NCI-H1694 (cell line): ENCODE measurements around the gene XRN2.
"Not testable (repeated sequence)": the region's sequence is repeated elsewhere in the genome, so short reads cannot be mapped to it uniquely, and the experiment has no call there.

ENCODE experiments used
- DNase-seq: peaks from one replicate; lab custom pipeline; 2025; lab: John Stamatoyannopoulos, UW

The XRN2 gene

DNA sequence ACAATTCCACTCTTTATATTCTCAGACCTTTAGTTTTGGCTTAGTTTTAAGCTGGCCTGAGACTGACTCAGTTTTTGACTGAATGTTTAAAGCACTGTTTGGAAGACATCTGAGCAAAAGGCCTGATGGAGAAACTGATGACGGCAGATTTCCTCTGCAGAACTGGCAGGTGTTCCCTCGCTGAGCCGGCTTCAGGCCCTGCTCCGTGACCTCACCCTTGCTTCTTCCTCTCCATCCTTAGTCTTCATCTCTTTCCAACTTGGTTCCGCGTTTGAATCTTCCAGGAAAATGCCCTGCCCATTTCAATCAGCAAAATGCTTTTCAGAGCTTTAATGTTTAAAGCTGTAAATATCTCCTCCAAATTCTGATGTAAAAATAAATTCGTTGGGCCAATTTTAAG is 87.6 kb downstream of the XRN2 start:
- DNase-seq, result no peak

DNA sequence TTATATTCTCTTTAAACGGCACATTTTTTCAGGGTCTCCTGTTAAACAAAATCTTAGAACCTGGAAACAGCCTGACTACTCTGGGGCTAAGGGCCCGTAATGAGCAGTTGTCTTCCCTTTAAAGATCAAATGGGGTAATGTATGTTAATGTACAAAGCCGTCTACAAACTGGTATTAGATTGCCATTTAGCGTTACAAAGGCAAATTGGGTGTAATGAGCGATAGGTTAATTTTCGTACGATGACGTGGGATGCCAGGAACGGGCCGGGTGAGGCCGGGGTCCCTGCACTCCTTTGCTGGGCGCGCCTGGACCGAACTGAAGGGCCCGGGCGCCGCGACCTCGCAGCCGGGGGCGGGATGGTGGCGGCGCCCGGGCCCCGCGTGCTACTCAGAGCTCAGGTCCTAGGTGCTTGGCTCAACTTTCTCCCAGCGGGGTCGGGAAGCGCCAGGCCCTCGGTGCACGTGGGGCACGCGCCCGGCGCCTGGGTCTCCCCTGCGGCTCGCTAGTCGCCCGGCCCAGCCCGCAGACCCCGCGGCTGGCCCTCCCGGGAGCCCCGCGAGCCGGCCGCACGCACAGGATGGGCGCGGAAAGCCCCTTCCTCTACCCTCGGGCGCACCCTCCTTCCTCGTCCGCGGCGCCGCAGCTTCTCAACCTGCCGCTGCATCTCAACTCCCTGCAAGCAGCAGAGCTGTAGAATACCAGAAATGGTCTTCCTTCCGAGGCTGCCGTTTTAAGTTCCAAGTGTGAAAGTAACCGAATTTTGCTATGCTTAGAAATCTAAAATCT is 88.2 kb downstream of the XRN2 start:
- no peak for DNase-seq

DNA sequence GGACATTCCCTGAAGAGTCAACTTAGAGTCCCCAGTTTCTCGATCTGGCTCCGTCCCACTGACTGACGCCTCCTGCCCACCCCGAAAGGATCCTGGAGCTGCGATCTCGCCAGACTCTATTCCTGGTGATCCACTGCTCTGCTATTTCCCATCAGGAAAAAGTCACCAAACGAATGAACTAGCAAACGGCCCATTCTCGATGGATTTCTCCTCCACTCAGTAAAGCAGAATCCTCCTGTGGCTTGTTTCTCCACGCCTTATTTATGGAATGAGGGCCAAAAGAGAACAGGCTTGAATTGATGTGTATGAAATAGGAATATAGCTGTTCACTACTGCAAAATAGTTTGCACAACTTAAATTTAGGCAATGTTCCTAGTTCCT is 88.8 kb downstream of the XRN2 start:
- no peak for DNase-seq

- DNase-seq, result no peak
Measured at GRCh38 chr20:21393166-21393565, 90.0 kb downstream of the XRN2 start.

GRCh38 chr20:21393816-21394519 is 90.8 kb downstream of the XRN2 start:
- no peak for DNase-seq

DNA sequence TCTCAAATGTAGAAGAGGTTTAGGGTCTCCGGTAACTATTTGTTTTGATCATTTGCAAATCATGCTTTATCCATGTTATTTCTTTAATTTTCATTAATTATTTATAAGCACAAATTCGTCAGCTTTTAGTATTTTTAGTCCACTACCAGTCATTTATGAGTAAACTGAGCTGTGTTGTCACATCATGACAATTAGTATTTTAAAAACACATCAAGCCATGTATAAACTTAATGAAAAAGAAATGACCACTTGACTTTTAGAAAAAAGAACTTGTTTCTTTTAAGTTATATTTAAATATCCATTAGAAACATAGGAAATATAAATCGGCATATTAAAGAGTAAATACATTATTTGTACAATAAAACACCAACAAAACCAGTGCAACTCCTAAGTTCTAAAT is 91.4 kb downstream of the XRN2 start:
- DNase-seq, result no peak

- no peak for DNase-seq
Measured at GRCh38 chr20:21395051-21395665, 92.0 kb downstream of the XRN2 start.

DNA sequence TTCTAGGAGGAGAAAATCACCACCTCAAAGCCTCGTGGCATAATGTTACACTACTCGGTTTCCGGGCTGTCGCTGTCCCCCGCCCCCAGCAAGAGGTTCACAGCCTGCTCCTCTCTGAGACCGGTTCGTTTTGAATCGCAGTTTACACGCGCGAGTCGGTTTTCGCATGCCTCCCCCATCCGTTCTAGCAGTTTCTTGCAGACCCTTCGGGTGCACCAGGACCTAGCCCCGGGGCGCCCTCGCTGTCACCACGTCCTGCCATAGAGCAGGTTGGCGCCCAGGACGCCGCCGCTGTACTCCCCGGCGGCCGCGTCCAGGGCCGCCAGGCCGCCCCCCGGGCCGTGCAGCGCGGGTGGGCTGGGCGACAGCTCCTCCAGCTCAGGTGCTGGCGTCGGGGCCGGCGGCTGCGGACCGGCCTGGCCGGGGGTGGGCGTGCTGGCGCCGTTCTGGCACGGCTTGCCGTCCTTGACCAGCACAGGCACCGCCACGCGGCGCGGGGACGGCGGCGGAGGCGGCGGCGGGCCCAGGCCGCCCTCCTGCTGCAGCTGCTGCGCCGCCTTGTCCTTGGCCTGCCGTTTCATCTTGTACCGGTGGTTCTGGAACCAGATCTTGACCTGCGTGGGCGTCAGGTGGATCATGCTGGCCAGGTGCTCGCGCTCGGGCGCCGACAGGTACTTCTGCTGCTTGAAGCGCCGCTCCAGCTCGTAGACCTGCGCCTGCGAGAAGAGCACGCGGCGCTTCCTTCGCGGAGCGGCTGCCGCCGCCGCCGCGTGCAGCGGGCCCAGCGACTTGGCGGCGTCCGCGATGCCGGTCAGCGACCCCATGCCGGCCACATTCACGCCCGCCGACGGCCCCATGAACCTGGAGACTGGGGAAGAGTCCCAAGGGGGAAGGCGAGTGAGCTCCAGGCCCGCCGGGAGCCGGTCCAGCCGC is 92.8 kb downstream of the XRN2 start:
- no peak for DNase-seq

DNA sequence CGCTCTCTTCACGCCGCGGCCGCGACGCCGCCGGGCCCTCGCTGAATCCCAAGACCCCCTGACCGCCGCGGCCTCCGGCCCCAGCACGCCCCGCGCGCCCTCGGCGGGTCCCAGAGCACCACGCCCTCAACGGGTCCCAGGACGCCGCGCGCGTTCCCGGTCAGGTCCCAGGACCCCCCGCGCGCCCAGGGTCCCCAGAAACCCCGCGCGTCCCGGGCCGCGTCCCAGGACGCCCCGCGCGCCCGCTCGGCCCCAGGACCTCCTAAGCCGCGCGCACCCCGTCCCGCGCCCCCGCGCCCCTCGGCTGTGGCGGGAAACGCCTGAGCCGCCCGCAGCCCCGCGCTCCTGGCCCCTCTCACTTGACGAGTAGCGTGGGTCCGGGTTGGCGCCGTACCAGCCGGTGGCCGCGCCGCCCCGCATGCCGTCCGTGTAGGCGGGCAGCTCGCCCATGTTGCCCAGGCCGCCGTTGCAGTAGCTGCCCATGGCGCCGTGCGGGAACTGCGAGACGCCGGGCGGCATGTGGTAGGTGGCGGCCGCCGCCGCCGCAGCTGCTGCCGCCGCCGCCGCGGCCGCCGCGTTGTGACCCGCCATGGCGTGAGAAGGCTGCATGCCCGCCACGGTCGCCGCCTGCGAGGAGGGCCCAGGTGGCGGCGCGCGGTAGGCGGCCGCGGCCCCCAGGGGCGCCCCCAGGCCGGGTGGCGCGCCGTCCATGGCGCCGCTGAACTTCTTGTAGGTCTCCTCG is 93.6 kb downstream of the XRN2 start:
- no peak for DNase-seq

- no peak for DNase-seq
Measured at GRCh38 chr20:21397341-21398108, 94.4 kb downstream of the XRN2 start, which contains the start of gene NKX2-4. Gene NKX2-4, minus strand, starts transcription at chr20:21397526. Its CDS starts 127 bp downstream, at chr20:21397399.

DNA sequence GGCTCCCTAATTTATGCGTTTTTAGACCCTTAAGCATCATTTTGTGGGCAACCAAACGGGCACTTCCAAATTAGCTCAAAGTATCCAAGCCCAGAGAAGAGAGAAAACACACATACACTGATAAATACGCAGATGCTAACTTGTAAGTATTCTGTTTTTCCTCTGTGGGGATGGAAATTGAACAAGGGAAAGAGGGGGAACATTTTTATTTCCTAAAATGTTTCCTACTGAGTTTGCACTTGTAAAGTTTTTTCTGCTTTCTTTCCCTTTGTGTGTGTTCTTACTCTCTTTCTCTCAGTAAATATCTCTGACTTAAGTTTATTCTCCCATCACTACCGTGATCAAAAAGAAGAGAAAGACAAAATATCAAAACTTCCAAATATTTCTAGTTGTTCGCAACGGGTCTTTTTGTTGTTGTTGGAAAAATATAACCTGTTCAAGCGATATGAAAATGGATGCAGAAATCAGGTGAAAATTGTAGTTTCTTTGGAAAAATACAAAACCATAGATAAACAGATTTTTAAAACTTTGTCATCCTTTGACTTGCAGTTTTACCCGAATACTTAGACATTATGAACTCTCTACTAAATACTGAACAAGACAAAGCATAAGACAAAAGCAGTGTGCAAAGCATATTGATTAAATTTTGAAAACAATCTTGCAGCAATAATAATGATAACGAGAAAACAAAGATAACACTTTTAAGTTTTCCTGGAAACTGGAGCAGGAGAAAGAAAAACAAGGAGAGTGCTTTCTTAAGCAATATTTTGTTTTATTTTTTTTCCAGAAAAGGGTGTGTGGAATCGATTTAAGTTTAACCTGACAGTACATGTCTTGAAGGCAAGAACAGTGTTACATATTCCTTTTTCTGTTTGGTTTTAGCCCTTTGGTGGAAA is 95.2 kb downstream of the XRN2 start:
- DNase-seq, result no peak

DNA sequence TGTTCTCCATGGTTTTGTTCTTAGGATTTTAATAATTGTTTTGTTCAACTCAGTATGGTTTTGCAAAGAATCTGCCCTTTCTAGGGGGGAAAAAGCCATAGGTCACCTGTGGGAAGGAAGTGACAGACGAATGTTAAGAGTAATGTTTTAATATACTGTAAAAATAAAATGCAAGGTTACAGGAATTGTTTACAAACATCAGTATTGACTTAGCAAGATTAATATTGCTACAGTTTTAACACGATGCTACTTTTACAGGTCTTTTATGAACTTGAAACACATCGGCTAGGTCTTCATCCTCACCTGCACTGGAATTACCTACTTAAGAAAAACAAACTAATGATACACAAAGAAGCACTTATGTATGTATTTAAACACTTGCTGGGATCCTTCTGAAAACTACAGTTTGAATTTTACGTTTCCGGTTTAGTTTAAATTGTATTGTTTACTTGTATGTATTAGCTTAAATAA is 95.9 kb downstream of the XRN2 start:
- DNase-seq, result no peak

DNA sequence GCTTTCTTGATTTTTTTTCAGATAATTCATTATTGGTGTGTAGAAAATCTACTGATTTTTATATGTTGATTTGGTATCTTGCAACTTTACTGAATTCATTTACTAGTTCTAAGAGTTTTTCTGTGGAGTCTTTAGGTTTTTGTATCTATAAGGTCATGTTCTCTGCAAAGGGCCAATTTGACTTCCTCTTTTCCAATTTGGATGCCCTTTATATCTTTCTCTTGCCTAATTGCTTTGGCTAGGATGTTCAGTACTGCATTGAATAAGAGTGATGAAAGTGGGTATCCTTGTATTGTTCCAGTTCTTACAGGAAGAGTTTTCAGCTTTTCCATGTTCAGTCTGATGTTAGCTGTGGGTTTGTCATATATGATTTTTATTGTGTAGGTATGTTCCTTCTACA is 108.6 kb downstream of the XRN2 start:
- DNase-seq, result no peak

DNA sequence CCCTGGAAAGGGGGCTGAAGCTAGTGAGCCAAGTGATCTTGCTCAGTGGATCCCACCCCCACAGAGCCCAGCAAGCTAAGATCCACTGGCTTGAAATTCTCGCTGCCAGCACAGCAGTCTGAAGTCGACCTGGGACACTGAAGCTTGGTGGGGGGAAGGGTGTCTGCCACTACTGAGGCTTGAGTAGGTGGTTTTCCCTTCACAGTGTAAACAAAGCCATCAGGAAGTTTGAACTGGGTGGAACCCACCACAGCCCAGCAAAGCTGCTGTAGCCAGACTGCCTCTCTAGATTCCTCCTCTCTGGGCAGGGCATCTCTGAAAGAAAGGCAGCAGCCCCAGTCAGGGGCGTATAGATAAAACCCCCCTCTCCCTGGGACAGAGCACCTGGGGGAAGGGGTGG is 110.9 kb downstream of the XRN2 start:
- not testable (repeated sequence) for DNase-seq

DNA sequence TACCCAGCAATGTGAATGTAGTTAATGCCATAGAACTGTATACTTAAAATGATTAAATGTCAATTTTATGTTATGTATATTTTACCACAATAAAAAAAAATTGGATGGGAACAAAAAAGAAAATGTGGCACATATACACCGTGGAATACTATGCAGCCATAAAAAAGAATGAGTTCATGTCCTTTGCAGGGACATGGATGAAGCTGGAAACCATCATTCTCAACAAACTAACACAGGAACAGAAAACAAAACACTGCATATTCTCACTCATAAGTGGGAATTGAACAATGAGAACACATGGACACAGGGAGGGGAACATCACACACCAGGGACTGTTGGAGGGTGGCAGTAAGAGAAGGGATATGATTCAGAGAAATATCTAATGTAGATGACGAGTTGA is 116.0 kb downstream of the XRN2 start:
- DNase-seq, result not testable (repeated sequence)

DNA sequence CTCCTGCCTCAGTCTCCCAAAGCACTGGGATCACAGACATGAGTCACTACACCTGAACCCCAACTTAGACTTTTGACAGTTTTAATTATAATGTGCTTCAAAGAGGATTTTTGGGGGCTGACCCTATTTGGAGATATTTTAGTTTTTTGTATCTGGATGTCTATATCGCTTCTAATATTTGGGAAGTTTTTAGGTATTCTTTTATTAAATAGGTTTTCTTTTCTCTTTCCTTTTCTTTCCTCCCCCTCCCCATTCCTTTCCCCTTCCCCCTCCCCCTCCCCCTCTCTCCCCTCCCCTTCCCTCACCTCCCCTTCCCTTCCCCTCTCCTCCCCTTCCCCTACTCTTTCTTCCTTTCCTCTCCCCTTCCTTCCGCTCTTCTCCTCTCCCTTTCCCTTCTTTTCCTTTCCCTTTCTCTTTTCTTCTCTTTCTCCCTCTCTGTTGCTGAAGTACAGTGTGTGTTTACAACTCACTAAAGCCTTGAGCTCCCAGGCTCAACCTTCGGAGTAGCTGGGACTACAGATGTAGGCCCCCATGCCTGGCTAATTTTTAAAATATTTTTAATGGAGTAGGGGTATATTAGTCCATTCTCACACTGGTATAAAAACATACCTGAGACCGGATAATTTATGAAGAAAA is 118.6 kb downstream of the XRN2 start:
- no peak for DNase-seq

- DNase-seq, result not testable (repeated sequence)
Measured at GRCh38 chr20:21423712-21424111, 120.6 kb downstream of the XRN2 start.

DNA sequence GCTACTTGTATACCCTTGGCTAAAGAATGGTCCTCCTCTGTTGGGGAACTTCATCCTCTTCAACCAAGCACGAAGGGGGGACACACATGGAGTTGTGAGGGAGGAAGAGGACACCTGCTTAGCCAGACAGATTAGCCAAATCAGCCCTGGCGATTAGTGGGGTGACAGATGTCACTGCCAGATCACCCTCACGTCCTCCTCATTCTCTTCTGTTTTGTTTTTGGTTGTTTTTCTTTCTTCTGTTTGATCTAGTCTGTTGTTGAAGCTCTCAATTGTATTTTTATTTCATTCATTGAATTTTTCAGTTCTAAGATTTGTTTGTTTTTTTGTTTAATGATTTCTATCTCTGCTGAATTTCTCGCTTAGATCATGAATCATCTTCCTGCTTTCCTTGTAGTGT is 121.7 kb downstream of the XRN2 start:
- no peak for DNase-seq

DNA sequence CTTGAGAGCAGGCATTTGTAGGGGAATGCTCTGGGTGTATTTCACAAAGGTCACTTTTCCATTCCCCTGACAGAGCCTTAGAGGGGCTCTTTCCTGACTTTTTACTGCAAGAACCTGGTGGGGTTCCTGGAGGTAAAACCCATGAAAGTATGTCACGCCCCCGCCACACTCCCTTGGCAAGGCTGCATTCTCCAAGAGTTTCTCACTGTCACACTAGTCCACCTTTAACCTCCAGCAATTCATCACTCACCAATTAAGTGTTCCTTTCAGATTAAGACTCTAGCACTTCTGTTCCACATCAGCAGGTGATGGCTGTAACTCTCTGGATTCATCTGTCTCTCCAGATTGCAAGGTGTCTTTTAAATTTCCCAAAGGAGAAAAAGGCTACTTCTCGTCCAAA is 126.9 kb downstream of the XRN2 start:
- no peak for DNase-seq
